ENCODE measurements around the gene SDK2.

DNA sequence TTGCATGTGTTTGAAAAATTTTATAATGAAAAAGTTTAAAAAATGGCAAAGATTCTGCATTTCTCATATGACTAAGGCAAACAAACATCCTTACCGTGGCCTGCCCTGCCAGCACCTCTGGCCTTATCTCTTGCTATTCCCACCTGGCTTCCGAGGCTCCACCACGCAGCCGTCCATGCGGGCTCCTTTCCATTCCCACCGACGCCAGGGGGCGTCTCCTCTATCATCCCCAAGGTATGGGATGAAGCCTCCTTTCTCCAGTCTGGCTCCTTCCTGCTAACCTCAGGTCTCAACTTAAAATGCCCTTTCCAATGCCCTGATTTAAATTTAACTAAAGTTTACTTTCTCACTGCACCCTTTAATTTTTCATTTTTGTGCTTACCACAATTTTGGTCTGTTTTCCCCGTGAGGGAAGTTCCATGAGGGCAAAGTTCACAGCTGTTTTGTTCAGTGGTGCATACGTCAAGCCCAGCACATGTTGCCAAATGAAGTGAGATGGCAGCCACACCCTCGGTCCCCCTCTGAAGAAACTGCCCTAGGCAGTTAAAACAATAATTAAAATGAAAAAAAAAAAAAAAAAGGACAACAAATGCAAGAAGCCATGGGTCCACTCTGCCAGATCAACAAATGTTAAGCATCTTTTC lies 13.3 kb upstream of the SDK2 start:
- TF ChIP-seq ZNF549 (tag by site-specific recombination; IDR thresholded peaks at IDR 0.05) (no peak), ZNF239 (tag by site-specific recombination; IDR thresholded peaks at IDR 0.05) (no peak), ZBTB21 (tag by site-specific recombination; IDR thresholded peaks at IDR 0.05) (no peak)
